K562 (cell line): ENCODE results near the gene OST4. TPM values are rescaled to one million over a fixed set of nuclear protein-coding genes. Genes with fewer than 3 reads are reported as not detected.

ENCODE experiments used
- ARID1B ChIP-seq: fragments of 450-650 bp; IDR thresholded peaks from 2 replicates; pipeline ENCODE4 v1.6.1; 2016; ENCODE audit warnings: antibody characterized with exemption, mild to moderate bottlenecking, inconsistent platforms
- RAD21 ChIP-seq, 2 experiments: fragments of 250-450 bp in 1 of 2; fragments of 450-650 bp in 1 of 2; sonication (Bioruptor Pico) in 1 of 2; formaldehyde crosslinking in 1 of 2; IDR thresholded peaks in 1 of 2; conservative IDR thresholded peaks in 1 of 2; 2 replicates each; pipeline versions ENCODE4 v1.4.0 to v1.8.0; 2020 to 2022; ENCODE audit warnings: mild to moderate bottlenecking in 2 of 2, moderate library complexity in 1 of 2
- REST ChIP-seq, 2 experiments: fragments of 450-650 bp; formaldehyde crosslinking in 1 of 2; IDR thresholded peaks; 2 replicates each; pipeline versions ENCODE4 v1.4.0 to v1.6.1; 2014 to 2020; ENCODE audit warnings: mild to moderate bottlenecking in 2 of 2, borderline replicate concordance in 1 of 2, low read depth in 1 of 2
- ZMIZ1 ChIP-seq, 2 experiments: fragments of 150-350 bp in 1 of 2; IDR thresholded peaks; 2 replicates each; pipeline ENCODE4 v1.6.1; 2012 to 2016; ENCODE audit warnings: low read depth in 2 of 2, low read length in 2 of 2, mild to moderate bottlenecking in 1 of 2, moderate library complexity in 1 of 2
- ZNF253 ChIP-seq: fragments of 250-450 bp; sonication (Bioruptor Pico); conservative IDR thresholded peaks from 2 replicates; pipeline ENCODE4 v1.6.1; 2021; ENCODE audit warnings: mild to moderate bottlenecking
- ZNF449 ChIP-seq: fragments of 250-450 bp; sonication (Bioruptor Pico); IDR thresholded peaks from 2 replicates; pipeline ENCODE4 v1.8.0; 2022; ENCODE audit warnings: moderate library complexity, mild to moderate bottlenecking, inconsistent platforms
- ZNF830 ChIP-seq: fragments of 250-450 bp; sonication (Bioruptor Pico); IDR thresholded peaks from 2 replicates; pipeline ENCODE4 v1.5.0; 2021; ENCODE audit warnings: mild to moderate bottlenecking
- polyA plus RNA-seq, 8 experiments: library from polyadenylated mRNA; depleted of rRNA in 4 of 8; stranded (reverse) in 5 of 8; unstranded in 3 of 8; fragments of >200 nt; fragmentation: Nextera tagmentation in 2 of 8; fragmentation: Illumina TruSeq in 1 of 8; extraction: Ambion mirVana in 2 of 8; extraction: Trizol in 1 of 8; gene quantifications; 2 replicates each; pipeline versions ENCODE4 v1.2.1 to v1.2.3, GENCODE V29; 2011 to 2014; ENCODE audit warnings: inconsistent platforms in 1 of 8, missing spikeins in 1 of 8
- total RNA-seq, 7 experiments: library from RNA; depleted of rRNA in 6 of 7; stranded (reverse); fragments of >200 nt in 6 of 7; fragmentation: Illumina TruSeq in 2 of 7; extraction: Trizol in 2 of 7; gene quantifications; 2 replicates each; pipeline versions ENCODE4 v1.2.1 to v1.2.3, GENCODE V29; 2011 to 2021; ENCODE audit warnings: low replicate concordance in 1 of 7

OST4 gene
- total and polyA plus RNA-seq, 9 of the 15 experiments (the other 6 are each of a cell fraction or from before 2014, with no cell fraction given): 186 to 1,155 (median 355) TPM

- 0 out of 4 replicates have a peak, but pooled peaks of 1 of the 2 experiments have one; percentile 41 for TF ChIP-seq ZMIZ1 (IDR thresholded peaks at IDR 0.05; ENCODE audit: low read depth in 2 of 2, low read length in 2 of 2)
- no peak for TF ChIP-seq ZNF253 (CRISPR knock-in tag)
- TF ChIP-seq REST (IDR thresholded peaks at IDR 0.05; ENCODE audit: borderline replicate concordance): no peak
- peak; percentile 17; the same call in 1 of the 2 replicates for TF ChIP-seq REST (CRISPR knock-in tag; IDR thresholded peaks at IDR 0.05; ENCODE audit: low read depth)
- TF ChIP-seq RAD21 (CRISPR knock-in tag; conservative IDR thresholded peaks at IDR 0.05 in 1 of 2, IDR thresholded peaks at IDR 0.05 in 1 of 2): peak in 1 of 2 experiments; percentile 3; a peak in 1 of 4 replicates
- TF ChIP-seq ZNF449: no peak
- TF ChIP-seq ARID1B: peak; percentile 30
- no peak for TF ChIP-seq ZNF830
Measured at GRCh38 chr2:27050281-27050995, 21.0 kb downstream of the OST4 start (continued).
